IMR-90 (cell line): ENCODE data around the gene NCKAP5. TPM values are rescaled to one million over a fixed set of nuclear protein-coding genes. Genes with fewer than 3 reads are reported as not detected.

Source experiments
- ATAC-seq: fragments of 200-7000 bp; cut with Tn5 transposase; 2 replicates; pipeline ENCODE4 v1.9.1; 2020; ENCODE audit warnings: low read depth, mild to moderate bottlenecking, moderate library complexity
- BruUV-seq: library from RNA; stranded (reverse); fragments of 400-500 nt; replicated peaks from 2 replicates; lab custom pipeline; 2021; lab: Mats Ljungman, UMichigan
- CTCF ChIA-PET: fragments of 300-600 bp; formaldehyde crosslinking; extraction: SDS; loops from one replicate; lab custom pipeline; 2021; ENCODE audit warnings: antibody characterized with exemption; lab: Yijun Ruan, JAX
- POLR2A ChIA-PET: fragments of 300-600 bp; sonication (Branson Sonifier 250); formaldehyde crosslinking; loops from one replicate; lab custom pipeline; 2022; ENCODE audit warnings: antibody characterized with exemption; ENCODE audit not compliant: unreplicated experiment; lab: Charles Lee
- DNase-seq: peaks from one replicate; pipeline ENCODE4 v3.0.0; 2013
- H2AFZ ChIP-seq: replicated peaks from 2 replicates; pipeline ENCODE3; 2013; ENCODE audit warnings: low read length, mild to moderate bottlenecking; ENCODE audit not compliant: poor library complexity
- H2AK5ac ChIP-seq: 2 replicates; pipeline ENCODE4 v1.6.1; 2013; ENCODE audit warnings: low read depth, low read length, inconsistent platforms
- H2AK9ac ChIP-seq: replicated peaks from 2 replicates; pipeline ENCODE3; 2013; ENCODE audit warnings: mild to moderate bottlenecking, low read depth, low read length, moderate library complexity; ENCODE audit not compliant: poor library complexity
- H2BK120ac ChIP-seq: 2 replicates; pipeline ENCODE4 v1.6.1; 2013; ENCODE audit warnings: low read depth, low read length, inconsistent platforms
- H2BK15ac ChIP-seq: 3 replicates; pipeline ENCODE4 v1.6.1; 2013; ENCODE audit warnings: low read depth, low read length, inconsistent platforms
- H2BK20ac ChIP-seq: 2 replicates; pipeline ENCODE4 v1.6.1; 2013; ENCODE audit warnings: low read depth, mild to moderate bottlenecking, inconsistent platforms, low read length, moderate library complexity
- H2BK5ac ChIP-seq: 2 replicates; pipeline ENCODE4 v1.6.1; 2013; ENCODE audit warnings: mild to moderate bottlenecking, low read depth, low read length, inconsistent platforms; ENCODE audit not compliant: poor library complexity, severe bottlenecking
- H3K14ac ChIP-seq: replicated peaks from 2 replicates; pipeline ENCODE4 v1.6.1; 2013; ENCODE audit warnings: low read depth, low read length, inconsistent platforms
- H3K18ac ChIP-seq: 2 replicates; pipeline ENCODE4 v1.6.1; 2013; ENCODE audit warnings: low read depth, low read length, control low read depth
- H3K23ac ChIP-seq: 2 replicates; pipeline ENCODE4 v1.6.1; 2013; ENCODE audit warnings: low read depth, low read length, inconsistent platforms
- H3K27ac ChIP-seq: 2 replicates; pipeline ENCODE4 v1.5.1; 2013; ENCODE audit warnings: mild to moderate bottlenecking, control low read depth, low read length; ENCODE audit not compliant: insufficient read depth
- H3K27me3 ChIP-seq: 2 replicates; pipeline ENCODE4 v1.6.1; 2013; ENCODE audit warnings: low read length; ENCODE audit not compliant: control insufficient read depth, insufficient read depth
- H3K36me3 ChIP-seq: 2 replicates; pipeline ENCODE4 v1.6.1; 2013; ENCODE audit warnings: low read length, mixed read lengths; ENCODE audit not compliant: control insufficient read depth, insufficient read depth
- H3K4ac ChIP-seq: 2 replicates; pipeline ENCODE4 v1.6.1; 2013; ENCODE audit warnings: low read depth, low read length, inconsistent platforms
- H3K4me1 ChIP-seq: 2 replicates; pipeline ENCODE4 v1.6.1; 2013; ENCODE audit warnings: low read length, mixed read lengths; ENCODE audit not compliant: control insufficient read depth, insufficient read depth
- H3K4me2 ChIP-seq: 2 replicates; pipeline ENCODE4 v1.6.1; 2013; ENCODE audit warnings: low read depth, mild to moderate bottlenecking, control low read depth, low read length, moderate library complexity
- H3K4me3 ChIP-seq: 2 replicates; pipeline ENCODE4 v1.5.1; 2013; ENCODE audit warnings: low read depth, mild to moderate bottlenecking, control low read depth, low read length, moderate library complexity; ENCODE audit not compliant: insufficient read depth
- H3K56ac ChIP-seq: 2 replicates; pipeline ENCODE4 v1.6.1; 2013; ENCODE audit warnings: low read length, inconsistent platforms; ENCODE audit not compliant: insufficient read depth; ENCODE audit errors: extremely low read depth
- H3K79me1 ChIP-seq, 2 experiments: 2 replicates each; pipeline ENCODE4 v1.6.1; 2013; ENCODE audit warnings: low read length in 2 of 2, inconsistent platforms in 1 of 2, low read depth in 1 of 2
- H3K9ac ChIP-seq: 2 replicates; pipeline ENCODE4 v1.6.1; 2013; ENCODE audit warnings: low read depth, low read length, control low read depth
- H3K9me1 ChIP-seq: 2 replicates; pipeline ENCODE4 v1.6.1; 2013; ENCODE audit warnings: low read length, inconsistent platforms; ENCODE audit not compliant: insufficient read depth
- H3K9me3 ChIP-seq: 2 replicates; pipeline ENCODE4 v1.6.1; 2013; ENCODE audit warnings: low read length; ENCODE audit not compliant: control insufficient read depth, insufficient read depth
- H4K20me1 ChIP-seq: 2 replicates; pipeline ENCODE4 v1.6.1; 2013; ENCODE audit warnings: low read length, inconsistent platforms; ENCODE audit not compliant: insufficient read depth
- H4K5ac ChIP-seq: 2 replicates; pipeline ENCODE4 v1.6.1; 2013; ENCODE audit warnings: mild to moderate bottlenecking, low read depth, low read length, control low read depth
- H4K8ac ChIP-seq, 2 experiments: 2 replicates each; pipeline ENCODE4 v1.6.1; 2013; ENCODE audit warnings: low read depth in 2 of 2, low read length in 2 of 2, control low read depth in 1 of 2, inconsistent platforms in 1 of 2
- H4K91ac ChIP-seq: 2 replicates; pipeline ENCODE4 v1.6.1; 2013; ENCODE audit warnings: low read depth, low read length, inconsistent platforms; ENCODE audit not compliant: insufficient read depth
- BHLHE40 ChIP-seq: fragments of 150-350 bp; IDR thresholded peaks from 2 replicates; pipeline ENCODE4 v1.6.1; 2016; ENCODE audit warnings: mild to moderate bottlenecking, low read depth, low read length
- CEBPB ChIP-seq: IDR thresholded peaks from 2 replicates; pipeline ENCODE4 v1.6.1; 2012; ENCODE audit warnings: low read depth, low read length, improper control_type of control experiment
- CHD1 ChIP-seq: IDR thresholded peaks from 2 replicates; pipeline ENCODE4 v1.6.1; 2012; ENCODE audit warnings: low read depth, low read length, improper control_type of control experiment
- CTCF ChIP-seq: conservative IDR thresholded peaks from 2 replicates; pipeline ENCODE4 v1.5.1; 2012; ENCODE audit warnings: mild to moderate bottlenecking, low read depth, low read length, improper control_type of control experiment
- ELK1 ChIP-seq: fragments of 150-350 bp; IDR thresholded peaks from 2 replicates; pipeline ENCODE4 v1.6.1; 2016; ENCODE audit warnings: low read depth, mild to moderate bottlenecking, low read length, moderate library complexity, borderline replicate concordance
- FOS ChIP-seq: fragments of 150-350 bp; IDR thresholded peaks from 2 replicates; pipeline ENCODE4 v1.6.1; 2016; ENCODE audit warnings: low read depth, low read length
- MAFK ChIP-seq: IDR thresholded peaks from 2 replicates; pipeline ENCODE4 v1.6.1; 2012; ENCODE audit warnings: low read depth, low read length, improper control_type of control experiment
- MAZ ChIP-seq: IDR thresholded peaks from 2 replicates; pipeline ENCODE4 v1.6.1; 2012; ENCODE audit warnings: low read depth, mild to moderate bottlenecking, low read length, improper control_type of control experiment, moderate library complexity, borderline replicate concordance
- MXI1 ChIP-seq: IDR thresholded peaks from 2 replicates; pipeline ENCODE4 v1.6.1; 2012; ENCODE audit warnings: low read depth, mild to moderate bottlenecking, low read length, moderate library complexity, borderline replicate concordance
- NFE2L2 ChIP-seq: fragments of 150-350 bp; IDR thresholded peaks from 2 replicates; pipeline ENCODE4 v1.6.1; 2016; ENCODE audit warnings: low read depth, mild to moderate bottlenecking, low read length
- POLR2A ChIP-seq: IDR thresholded peaks from 2 replicates; pipeline ENCODE4 v1.6.1; 2012; ENCODE audit warnings: mild to moderate bottlenecking, low read depth, low read length
- RAD21 ChIP-seq: IDR thresholded peaks from 2 replicates; pipeline ENCODE4 v1.6.1; 2012; ENCODE audit warnings: low read length, improper control_type of control experiment
- RCOR1 ChIP-seq: IDR thresholded peaks from 2 replicates; pipeline ENCODE4 v1.6.1; 2012; ENCODE audit warnings: mild to moderate bottlenecking, low read length, improper control_type of control experiment; ENCODE audit not compliant: insufficient replicate concordance
- RFX5 ChIP-seq: IDR thresholded peaks from 2 replicates; pipeline ENCODE4 v1.8.0; 2012; ENCODE audit warnings: low read depth, mild to moderate bottlenecking, low read length, moderate library complexity
- SMC3 ChIP-seq: fragments of 150-350 bp; IDR thresholded peaks from 2 replicates; pipeline ENCODE4 v1.6.1; 2016; ENCODE audit warnings: low read depth, mild to moderate bottlenecking, antibody characterized with exemption, low read length, moderate library complexity
- WGBS, 2 experiments: methylation state at CpG; one replicate each; pipeline versions ENCODE4 v1.1.5 to v1.1.7; 2013; ENCODE audit warnings: missing lambda C conversion rate in 2 of 2; ENCODE audit not compliant: insufficient read length in 1 of 2; ENCODE audit errors: extremely low coverage in 2 of 2; 5-methylcytosine and 5-hydroxymethylcytosine counted together
- dilution Hi-C: fragments of 300-500 bp; cut with HindIII; formaldehyde crosslinking; loops from one replicate; pipeline ENCODE4 v1.14.3; 2018; ENCODE audit warnings: low sequenced_read_pairs; ENCODE audit not compliant: unreplicated experiment
- in situ Hi-C: fragments of 300-500 bp; cut with MboI; formaldehyde crosslinking; loops from 3 replicates; pipeline ENCODE4 v1.14.3; 2019; ENCODE audit warnings: low sequenced_read_pairs, inconsistent platforms, mixed read lengths
- intact Hi-C: fragments of 100-400 bp; cut with micrococcal nuclease; formaldehyde crosslinking; loops from 2 replicates; pipeline ENCODE4 v1.10.0; 2022
- polyA plus RNA-seq, 3 experiments: library from polyadenylated mRNA; depleted of rRNA; stranded (reverse); fragments of >200 nt; gene quantifications; 2 replicates each; pipeline ENCODE4 v1.2.3, GENCODE V29; 2012; ENCODE audit warnings: low replicate concordance in 1 of 3
- total RNA-seq: library from RNA; depleted of rRNA; stranded (reverse); fragments of >200 nt; gene quantifications from 2 replicates; pipeline ENCODE4 v1.2.3, GENCODE V29; 2012

NCKAP5 gene
- total and polyA plus RNA-seq, 2 of the 4 experiments (the other 2 are of a cell fraction), result 2.7 to 3.9 TPM

- Histone ChIP-seq H3K27ac (peak overlapping the region; percentile 57; the same call in 1 of the 2 replicates), H3K4me3 (no peak overlapping the region), H3K27me3 (no peaks in the 10 kb centered on the region), H2BK20ac (peak overlapping the region; percentile 88), H3K23ac (0 out of 2 replicates have a peak overlapping the region, but pooled peaks have one; percentile 69), H4K20me1 (peaks cover 9% of the 10 kb centered on the region; the same call in 1 of the 2 replicates), H2BK5ac (peak overlapping the region; percentile 82), H3K9me1 (peaks cover 19% of the 10 kb centered on the region), H4K91ac (peak overlapping the region; percentile 43; the same call in 1 of the 2 replicates), H4K5ac (peak overlapping the region; percentile 61; the same call in 1 of the 2 replicates), H3K4me2 (peak overlapping the region; percentile 10; the same call in 1 of the 2 replicates), H4K8ac (peak overlapping the region; percentile 52 to 57; a peak in 1 of 4 replicates), H2BK15ac (peak overlapping the region; percentile 87; the same call in 2 of the 3 replicates), H3K18ac (no peak overlapping the region), H3K4ac (peak overlapping the region; percentile 80), H3K4me1 (peaks cover 14% of the 10 kb centered on the region), H3K14ac (peak overlapping the region; percentile 76), H3K9me3 (no peaks in the 10 kb centered on the region), H2AK9ac (no peak overlapping the region), H2AFZ (no peak overlapping the region), H2AK5ac (peak overlapping the region; percentile 61; the same call in 1 of the 2 replicates), H3K36me3 (no peaks in the 10 kb centered on the region), H3K9ac (no peak overlapping the region), H2BK120ac (peak overlapping the region; percentile 71), H3K56ac (no peak overlapping the region), H3K79me1 (peaks cover 46 to 78% of the 10 kb centered on the region in 2 experiments)
- no TSS peak for BruUV-seq
- ChIA-PET POLR2A (no interaction called here), CTCF (interaction anchor here (0.9 kb wide), 1 partner anchor 611 kb away, joined by 3 read pairs; no protein-coding TSS in a partner anchor)
- intact Hi-C loops (loop anchor here (10.0 kb wide), 1 partner anchor 901 kb away; no protein-coding TSS in a partner anchor), dilution Hi-C loops (no loop called here), in situ Hi-C loops (loop anchor here (5.0 kb wide), 1 partner anchor 514 kb away; no protein-coding TSS in a partner anchor)
- 80% methylated on average over 1 of the region's 2 CpGs; no CpG with 5 or more reads in 1 of the 2 experiments for WGBS, 2 experiments
- ATAC-seq (peak; percentile 78), DNase-seq (peak; percentile 69)
- TF ChIP-seq ELK1 (no peak), CHD1 (no peak), CEBPB (no peak), MAZ (no peak), MXI1 (no peak), RCOR1 (no peak), BHLHE40 (no peak), NFE2L2 (no peak), CTCF (no peak), FOS (no peak), POLR2A (no peak), SMC3 (no peak), RFX5 (no peak), MAFK (no peak), RAD21 (no peak)
Measured at GRCh38 chr2:133166031-133166430, 402.2 kb downstream of the NCKAP5 start.
